ENCODE data around the gene HAUS1.
A peak's percentile ranks its signal among the peaks of the same experiment; 100 is the strongest.

DNA sequence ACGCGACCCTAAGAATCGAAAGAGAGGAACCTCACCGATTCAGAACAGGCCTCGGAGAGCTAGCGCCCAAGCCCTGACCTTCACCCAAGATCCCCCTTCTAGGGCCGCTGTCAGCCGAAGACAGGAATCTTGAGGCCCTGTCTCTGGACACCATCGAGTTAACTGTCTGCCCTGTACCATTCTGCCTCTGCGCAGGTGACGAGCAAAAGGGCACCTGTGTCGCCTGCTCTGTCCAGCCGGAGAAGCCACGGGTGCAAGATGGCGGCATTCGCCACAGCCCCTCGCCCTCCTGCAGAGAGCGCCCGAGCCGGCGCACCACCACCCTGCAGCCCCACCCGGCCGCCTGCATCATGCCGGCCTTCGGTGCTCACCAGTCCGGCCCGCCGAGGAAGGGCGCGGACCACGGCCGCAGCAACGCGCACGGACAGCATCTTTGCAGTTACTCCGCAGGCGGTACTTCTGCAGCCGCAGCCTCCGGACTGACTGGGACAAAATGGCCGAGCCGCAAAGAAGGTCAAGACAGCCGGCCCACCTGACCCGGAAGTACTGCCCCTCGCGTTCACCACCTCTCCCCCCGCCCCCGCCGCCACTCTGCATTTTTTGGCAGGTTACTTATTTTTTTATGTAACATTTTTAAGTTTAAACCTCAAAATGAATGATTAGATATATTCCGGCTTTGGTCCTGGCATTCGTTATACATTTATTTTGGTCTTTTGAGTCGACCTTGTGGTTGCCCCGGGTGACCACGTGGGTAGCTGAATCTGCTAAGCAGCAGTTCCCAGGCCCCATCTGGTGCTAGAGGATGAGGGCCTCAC is 6.2 kb upstream of the HAUS1 start, which contains the start of gene ATP5F1A:
- TF ChIP-seq, protein P1, sequence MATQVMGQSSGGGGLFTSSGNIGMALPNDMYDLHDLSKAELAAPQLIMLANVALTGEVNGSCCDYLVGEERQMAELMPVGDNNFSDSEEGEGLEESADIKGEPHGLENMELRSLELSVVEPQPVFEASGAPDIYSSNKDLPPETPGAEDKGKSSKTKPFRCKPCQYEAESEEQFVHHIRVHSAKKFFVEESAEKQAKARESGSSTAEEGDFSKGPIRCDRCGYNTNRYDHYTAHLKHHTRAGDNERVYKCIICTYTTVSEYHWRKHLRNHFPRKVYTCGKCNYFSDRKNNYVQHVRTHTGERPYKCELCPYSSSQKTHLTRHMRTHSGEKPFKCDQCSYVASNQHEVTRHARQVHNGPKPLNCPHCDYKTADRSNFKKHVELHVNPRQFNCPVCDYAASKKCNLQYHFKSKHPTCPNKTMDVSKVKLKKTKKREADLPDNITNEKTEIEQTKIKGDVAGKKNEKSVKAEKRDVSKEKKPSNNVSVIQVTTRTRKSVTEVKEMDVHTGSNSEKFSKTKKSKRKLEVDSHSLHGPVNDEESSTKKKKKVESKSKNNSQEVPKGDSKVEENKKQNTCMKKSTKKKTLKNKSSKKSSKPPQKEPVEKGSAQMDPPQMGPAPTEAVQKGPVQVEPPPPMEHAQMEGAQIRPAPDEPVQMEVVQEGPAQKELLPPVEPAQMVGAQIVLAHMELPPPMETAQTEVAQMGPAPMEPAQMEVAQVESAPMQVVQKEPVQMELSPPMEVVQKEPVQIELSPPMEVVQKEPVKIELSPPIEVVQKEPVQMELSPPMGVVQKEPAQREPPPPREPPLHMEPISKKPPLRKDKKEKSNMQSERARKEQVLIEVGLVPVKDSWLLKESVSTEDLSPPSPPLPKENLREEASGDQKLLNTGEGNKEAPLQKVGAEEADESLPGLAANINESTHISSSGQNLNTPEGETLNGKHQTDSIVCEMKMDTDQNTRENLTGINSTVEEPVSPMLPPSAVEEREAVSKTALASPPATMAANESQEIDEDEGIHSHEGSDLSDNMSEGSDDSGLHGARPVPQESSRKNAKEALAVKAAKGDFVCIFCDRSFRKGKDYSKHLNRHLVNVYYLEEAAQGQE (IDR thresholded peaks at IDR 0.05; ENCODE audit: unreplicated experiment), result peak; percentile 28
- TF ChIP-seq, protein P2, sequence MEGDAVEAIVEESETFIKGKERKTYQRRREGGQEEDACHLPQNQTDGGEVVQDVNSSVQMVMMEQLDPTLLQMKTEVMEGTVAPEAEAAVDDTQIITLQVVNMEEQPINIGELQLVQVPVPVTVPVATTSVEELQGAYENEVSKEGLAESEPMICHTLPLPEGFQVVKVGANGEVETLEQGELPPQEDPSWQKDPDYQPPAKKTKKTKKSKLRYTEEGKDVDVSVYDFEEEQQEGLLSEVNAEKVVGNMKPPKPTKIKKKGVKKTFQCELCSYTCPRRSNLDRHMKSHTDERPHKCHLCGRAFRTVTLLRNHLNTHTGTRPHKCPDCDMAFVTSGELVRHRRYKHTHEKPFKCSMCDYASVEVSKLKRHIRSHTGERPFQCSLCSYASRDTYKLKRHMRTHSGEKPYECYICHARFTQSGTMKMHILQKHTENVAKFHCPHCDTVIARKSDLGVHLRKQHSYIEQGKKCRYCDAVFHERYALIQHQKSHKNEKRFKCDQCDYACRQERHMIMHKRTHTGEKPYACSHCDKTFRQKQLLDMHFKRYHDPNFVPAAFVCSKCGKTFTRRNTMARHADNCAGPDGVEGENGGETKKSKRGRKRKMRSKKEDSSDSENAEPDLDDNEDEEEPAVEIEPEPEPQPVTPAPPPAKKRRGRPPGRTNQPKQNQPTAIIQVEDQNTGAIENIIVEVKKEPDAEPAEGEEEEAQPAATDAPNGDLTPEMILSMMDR (conservative IDR thresholded peaks at IDR 0.05; ENCODE audit: low read depth in 2 of 2), result no peak
- no peak for TF ChIP-seq EZH2 (IDR thresholded peaks at IDR 0.05; ENCODE audit: low read depth, unreplicated experiment)
- TF ChIP-seq POLR2AphosphoS5 (IDR thresholded peaks at IDR 0.05; ENCODE audit: low read depth), result peak; percentile 92
- TF ChIP-seq ZNF331 (CRISPR knock-in tag; IDR thresholded peaks at IDR 0.05; ENCODE audit: low read depth), result no peak

Measured in GM23338 (cell line).